HG03457 (cell line): ENCODE data around the gene SOX21.
"Not testable (repeated sequence)": the region's sequence is repeated elsewhere in the genome, so short reads cannot be mapped to it uniquely, and the experiment has no call there.

ENCODE experiments used
- ATAC-seq: cut with Tn5 transposase; IDR thresholded peaks from one replicate; pipeline ENCODE4 v1.9.1; 2021; ENCODE audit warnings: moderate number of reproducible peaks; ENCODE audit not compliant: unreplicated experiment

Gene SOX21

DNA sequence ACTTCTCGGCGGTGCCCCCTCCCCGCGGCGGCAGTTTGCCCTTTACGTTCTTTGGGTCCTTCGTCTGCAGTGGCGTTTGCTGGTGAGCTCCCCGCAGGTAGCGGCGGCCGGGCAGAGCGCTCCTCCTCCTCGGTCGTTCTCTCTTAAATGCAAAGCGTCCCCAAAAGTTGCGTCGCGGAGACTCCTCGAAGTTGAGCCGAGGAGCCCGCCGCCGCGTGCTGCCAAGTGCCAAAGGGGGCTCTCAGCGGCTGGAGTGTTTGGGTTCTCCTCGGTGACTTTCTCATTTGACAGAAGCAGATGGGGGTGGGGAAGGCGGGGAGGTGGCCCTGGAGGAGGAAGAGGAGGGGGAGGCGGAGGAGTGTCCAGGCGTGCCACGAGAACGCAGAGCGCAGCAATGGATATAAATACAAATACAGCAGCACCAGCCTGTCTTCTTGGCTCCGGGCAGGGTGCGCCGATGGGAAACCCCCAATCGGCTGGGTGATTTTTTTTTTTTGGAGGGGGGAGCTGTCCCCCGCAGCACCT, at the start of gene SOX21:
Gene SOX21 (minus strand): TSS at position 259 of the 525 bp plus-strand sequence. CDS start 496 bp downstream, outside the sequence.
- ATAC-seq = no peak

DNA sequence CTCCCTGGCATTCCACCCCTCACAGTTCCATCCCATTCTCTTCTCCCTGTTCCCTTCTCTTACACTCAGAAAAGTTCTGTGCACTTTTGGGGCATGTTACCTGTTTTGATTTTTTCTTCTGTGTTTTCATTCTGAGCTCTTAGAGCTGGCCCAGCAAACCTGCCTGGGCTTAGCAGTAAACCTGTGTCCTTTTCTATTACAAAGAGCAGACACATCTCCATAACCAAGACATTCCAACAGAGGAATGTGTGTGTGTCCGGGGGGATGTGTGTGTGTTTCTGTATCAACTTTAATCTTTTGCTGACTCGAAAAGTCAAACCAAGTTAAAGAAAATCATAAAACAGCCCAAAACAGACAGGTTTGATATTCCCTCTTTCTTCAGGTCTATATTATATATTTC, 49.1 kb upstream of the SOX21 start:
- ATAC-seq = no peak

DNA sequence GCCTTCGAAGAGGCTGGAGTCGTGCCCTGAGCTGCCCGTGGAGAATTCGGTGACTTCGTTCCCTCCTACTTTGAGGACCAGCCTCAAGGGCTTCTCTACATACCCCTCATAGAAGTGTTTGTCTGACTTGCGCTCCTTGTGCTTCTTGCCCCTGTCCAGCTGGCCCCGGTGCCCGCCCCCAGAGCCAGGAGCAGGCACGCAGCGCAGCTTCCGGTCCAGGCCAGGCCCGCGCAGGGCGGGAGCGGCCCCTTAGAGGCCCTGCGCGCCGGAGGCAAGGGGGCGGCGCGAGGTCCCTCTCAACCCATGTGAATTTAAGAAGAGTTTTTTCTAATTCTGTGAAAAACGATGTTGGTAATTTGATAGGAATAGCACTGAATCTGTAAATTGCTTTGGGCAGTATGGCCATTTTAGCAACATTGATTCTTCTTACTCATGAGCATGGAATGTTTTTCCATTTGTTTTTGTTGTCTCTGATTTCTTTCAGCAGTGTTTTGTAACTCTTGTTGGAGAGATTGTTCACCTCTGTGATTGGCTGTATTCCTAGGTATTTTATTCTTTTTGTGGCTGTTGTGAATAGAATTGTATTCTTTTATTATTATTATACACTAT, 46.9 kb upstream of the SOX21 start:
- ATAC-seq = no peak

DNA sequence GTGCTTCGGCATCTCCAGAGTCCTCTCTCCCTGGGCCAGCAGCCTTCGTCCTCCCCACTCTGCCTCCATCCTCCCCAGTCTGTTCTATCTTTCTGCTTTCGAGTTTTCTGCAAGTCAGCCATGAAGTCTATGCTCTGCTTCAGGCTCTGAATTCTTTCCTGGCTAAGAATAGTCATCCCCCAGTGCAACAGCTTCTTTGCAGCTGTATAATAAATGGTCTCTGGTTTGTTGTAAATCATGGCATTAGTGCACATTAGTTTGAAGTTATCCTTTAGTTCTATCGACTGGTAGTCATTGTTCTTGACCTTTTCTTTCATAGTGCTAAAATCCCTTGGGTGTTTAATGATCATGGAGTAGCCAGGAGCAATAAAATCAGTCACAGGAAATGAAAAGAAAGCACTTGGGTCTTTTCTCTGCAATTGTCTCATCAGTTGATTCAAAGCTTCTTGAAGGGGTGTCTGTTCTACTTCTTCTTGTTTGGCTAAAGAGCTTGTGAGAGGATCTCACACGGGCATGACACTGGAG, 46.2 kb upstream of the SOX21 start:
- ATAC-seq = no peak

DNA sequence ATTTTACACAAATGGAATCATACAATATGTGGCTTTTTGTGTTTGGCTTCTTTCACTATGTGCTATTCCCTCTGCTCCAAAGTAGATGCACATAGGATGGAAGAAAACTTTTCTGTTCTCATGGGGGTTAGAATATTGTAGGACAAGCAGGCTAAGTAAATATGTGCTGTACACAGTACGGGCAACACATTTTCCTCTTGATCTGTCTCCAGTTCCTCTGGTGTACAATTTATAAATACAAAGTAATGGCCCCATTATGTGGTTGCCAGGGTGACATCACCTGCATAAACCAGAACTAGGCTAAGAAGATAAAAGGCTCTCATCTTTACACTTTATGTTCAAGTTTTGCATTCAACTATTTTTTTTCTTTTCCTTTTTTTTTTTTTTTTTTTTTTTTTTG, 41.0 kb upstream of the SOX21 start:
- no peak for ATAC-seq

DNA sequence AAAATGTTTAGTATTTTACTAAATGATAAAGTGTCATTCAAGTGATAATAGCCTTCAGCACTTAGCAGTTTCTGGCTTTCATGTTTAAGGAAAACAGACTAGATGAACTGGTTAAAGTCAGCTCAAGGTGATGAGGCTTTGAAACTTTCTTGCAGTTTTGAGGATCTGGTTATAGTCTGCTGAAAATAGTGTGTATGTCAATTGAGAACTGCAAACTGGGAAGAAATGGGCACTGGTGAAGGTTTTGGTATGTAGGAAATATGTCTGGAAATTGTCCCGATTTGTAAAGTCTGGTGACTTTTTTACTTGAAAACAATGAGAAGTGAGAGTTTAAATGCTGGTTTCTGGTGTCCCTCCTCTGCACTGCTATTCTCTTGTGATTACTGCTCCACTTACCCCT, 36.8 kb upstream of the SOX21 start:
- ATAC-seq = no peak

DNA sequence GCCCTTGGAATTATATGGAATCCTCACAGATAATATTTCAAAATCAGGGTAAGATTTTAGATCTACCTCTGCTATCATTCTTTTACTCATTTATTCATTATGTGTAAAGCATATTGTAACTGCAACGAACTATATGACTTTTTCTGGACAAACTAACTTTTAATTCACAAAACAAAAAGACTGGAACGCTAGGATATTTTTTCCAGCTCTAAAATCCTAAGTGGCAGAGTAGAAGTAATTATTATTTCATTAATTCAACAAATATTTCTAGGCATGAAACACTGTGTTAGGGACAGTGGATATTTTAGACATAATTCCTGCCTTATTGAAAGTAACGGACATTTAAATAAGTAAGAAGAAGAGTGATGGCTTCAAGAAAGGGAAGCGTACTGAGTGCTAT, 26.9 kb upstream of the SOX21 start:
- no peak for ATAC-seq

DNA sequence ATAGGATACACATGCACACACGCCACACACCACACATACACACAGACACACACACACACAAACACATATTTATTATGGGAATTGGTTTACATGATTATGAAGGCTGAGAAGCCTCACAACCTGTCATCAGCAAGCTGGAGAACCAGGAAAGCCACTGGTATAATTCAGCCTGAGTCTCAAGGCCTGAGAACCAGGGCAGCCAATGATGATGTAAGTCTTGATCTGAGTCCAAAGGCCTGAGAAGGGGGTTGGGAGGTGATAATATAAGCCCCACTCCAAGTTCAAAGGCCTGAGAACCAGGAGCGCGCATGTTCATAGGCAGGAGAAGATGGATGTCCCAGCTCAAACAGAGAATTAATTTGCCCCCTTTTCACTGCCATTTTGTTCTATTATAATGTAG, 18.7 kb upstream of the SOX21 start:
- ATAC-seq = no peak

DNA sequence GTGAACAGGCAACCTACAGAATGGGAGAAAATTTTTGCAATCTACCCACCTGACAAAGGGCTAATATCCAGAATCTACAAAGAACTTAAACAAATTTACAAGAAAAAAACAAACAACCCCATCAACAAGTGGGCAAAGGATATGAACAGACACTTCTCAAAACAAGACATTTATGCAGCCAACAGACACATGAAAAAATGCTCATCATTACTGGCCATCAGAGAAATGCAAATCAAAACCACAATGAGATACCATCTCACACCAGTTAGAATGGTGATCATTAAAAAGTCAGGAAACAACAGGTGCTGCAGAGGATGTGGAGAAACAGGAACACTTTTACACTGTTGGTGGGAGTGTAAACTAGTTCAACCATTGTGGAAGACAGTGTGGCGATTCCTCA, 17.6 kb upstream of the SOX21 start:
- not testable (repeated sequence) for ATAC-seq

DNA sequence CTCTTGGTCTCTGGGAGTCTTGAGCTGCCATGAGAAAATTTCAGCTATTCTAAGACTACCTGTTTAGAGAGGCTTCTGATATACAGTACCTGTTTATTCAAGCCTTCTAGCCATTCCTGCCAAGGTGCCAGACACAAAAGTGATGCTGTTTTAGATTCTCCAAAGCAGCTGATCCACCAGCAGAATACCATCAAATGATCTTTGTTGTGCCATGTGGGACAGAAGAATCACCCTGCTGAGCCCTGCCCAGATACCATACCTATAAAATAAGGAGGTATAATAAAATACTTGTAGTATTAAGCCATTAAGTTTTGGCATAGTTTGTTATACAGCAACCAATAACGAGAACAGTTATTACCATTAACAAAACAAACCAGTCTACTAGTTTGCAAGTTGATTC, 14.1 kb upstream of the SOX21 start:
- ATAC-seq = no peak

DNA sequence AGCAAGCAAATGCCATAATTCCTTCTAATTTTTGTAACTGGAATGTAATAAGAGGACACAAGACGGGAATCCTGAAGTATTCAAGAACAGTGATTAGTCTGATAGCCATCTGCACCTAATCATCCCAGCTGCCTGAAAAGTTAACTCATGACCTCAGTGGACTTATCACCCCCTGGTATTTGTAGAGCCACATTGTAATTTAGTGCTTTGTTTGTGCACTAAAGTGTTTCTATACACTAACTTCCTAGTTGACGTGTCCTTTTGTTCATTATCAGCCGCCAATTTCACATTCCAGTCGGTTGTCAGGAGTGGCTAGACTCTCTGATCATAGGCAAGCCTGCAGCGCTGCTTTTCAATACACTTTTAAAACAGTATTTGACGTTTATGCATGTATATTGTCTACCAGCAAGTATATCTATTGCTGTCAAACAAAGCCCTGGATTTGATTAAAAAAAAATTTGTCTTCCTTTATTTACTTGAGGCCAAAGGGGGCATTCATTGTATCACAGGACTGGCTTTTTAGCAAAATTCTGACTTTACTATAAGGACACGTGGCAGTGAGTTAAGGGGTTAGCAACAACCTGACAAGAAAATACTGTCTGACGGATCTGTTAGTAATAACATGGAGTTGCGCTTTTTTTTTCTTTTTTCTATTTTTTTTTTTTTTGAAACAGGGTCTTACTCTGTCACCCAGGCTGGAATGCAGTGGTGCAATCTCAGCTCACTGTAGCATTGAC, 10.4 kb upstream of the SOX21 start:
- ATAC-seq = no peak

DNA sequence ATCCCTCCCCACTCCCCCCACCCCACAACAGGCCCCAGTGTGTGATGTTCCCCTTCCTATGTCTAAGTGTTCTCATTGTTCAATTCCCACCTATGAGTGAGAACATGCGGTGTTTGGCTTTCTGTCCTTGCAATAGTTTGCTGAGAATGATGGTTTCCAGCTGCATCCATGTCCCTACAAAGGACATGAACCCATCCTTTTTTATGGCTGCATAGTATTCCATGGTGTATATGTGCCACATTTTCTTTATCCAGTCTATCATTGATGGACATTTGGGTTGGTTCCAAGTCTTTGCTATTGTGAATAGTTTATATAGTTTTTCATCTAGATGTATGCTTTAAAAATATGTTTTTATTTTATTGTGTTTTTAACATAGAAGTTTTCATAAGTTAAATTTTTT, 6.4 kb upstream of the SOX21 start:
- ATAC-seq = not testable (repeated sequence)

DNA sequence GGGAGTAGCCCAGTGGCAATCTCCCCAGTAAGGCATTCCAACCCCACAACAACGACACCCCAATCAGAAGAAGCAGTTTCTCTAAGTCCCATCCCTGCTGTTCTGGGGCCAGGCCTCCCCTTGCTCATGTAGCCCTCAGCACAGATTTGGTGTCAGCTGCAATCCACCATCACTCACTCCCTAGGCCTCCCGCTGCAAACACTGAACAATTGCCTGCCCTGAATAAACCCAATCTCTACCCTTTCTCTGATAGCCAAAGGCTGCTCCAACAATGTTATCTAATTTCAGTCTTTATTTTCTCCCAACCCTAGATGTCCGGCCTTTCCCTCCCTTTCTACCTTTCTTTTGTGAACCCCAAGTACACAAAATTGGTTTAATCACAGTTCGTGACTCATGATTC, 5.6 kb upstream of the SOX21 start:
- no peak for ATAC-seq

DNA sequence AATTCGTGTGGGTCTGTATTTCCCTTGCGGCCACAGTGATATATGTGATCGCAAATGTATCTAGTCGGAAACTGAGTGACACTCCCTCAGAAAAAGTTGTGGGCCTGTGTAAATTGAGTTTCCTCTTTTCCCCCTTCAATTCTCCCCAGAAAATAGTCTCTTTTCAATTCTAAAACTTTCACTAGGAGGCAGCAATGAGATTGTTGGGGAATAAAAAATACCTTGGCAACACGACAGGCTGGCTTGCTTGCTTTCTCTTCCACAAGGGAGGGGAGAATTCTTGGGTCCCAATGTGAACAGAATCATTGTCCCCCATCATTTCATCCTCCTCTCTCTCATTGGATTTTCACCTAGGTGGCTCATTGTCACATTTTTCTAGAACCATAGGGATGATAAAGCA, 3.7 kb upstream of the SOX21 start:
- ATAC-seq = no peak

DNA sequence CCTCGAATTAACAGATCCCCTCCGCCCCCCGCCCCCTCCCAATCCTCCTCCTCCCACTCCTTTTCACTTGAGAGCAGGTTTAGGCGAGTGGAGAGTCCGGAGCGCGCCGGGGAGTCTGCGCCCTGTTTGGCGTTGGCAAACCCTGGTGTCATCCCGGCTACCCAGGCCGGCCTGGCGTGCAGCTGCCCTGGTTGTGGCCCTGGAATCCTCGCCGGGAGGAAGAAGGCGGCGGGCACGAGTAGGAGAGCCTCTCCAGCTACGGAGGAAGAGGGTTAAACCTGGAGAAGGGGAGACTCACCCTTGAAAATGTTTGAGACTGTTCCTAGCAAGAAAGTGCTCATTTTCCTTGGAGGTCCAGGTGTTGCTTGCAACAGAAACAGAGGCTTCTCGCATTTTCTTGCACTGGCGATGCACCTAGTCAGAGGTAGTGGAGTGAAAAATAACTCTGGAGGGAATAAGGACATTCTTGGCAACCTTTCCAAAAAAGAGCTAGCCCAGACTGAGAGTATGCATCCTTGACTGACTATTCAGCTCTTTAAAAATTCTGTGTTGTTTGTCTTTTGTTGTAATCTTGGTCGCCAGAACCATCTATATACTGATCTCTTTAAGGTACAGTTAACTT, 1.3 kb upstream of the SOX21 start:
- ATAC-seq = no peak

DNA sequence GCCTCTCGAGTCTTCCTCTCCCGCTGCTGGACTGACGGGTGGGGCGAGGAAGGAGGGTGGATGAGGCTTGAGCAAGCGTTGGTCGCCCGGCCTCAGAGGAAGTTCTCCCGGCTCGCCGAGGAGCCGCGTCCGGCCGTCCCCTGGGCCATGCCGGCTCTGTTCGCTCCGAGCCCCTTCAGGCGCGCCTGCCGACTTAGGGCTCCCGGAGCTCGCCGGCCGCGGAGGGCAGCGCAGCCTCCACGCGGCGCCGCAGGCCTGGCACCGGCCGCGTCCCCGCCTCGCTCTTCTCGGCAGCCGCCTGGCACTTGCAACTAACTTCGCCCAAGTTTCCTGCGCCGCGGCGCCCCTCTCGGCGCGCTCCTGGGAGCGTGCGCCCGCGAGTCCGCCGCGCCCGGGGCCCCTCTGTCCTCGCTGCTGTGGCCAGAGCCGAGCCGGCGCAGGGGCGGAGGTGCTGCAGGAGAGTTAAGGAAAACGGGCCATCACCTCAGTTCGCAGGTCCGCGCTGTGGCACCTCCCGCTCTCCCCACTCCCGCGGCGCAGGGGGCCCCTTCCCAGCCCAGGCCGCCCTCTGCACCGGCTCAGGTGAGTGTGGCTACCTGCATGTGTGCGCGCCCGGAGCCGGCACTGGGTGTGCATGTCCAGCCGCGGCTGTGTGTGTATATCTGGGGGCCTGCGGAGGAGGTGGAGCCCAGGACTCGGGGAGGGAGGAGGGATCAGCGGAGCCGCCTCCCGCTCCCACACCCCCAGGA, 641 bp upstream of the SOX21 start:
- no peak for ATAC-seq

DNA sequence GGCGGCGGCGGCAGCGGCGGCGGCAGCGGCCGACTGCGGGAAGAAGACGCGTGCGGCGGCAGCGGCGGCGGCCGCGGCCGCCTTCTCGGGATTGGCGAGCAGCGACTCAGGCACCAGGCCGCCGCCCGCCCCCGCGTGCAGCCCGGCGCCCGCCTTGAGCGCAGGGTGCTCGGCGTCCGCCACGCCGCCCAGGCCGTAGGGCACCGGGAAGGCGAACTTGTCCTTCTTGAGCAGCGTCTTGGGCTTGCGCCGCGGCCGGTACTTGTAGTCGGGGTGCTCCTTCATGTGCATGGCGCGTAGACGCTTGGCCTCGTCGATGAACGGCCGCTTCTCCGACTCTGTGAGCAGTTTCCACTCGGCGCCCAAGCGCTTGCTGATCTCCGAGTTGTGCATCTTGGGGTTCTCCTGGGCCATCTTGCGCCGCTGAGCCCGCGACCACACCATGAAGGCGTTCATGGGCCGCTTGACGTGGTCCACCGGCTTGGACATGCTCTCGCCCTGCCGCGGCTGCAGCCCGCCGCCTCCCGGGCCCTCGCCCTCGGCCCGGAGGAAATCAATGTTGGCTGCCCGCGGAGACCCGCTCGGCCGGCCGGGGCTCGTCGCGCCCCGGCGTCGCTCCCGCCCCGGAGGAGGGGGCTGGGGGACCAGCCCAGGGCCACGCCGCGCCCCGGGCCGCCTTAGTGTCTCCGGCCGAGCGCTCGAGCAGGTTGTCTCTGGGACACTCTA, 621 bp downstream of the SOX21 start:
- ATAC-seq = no peak

DNA sequence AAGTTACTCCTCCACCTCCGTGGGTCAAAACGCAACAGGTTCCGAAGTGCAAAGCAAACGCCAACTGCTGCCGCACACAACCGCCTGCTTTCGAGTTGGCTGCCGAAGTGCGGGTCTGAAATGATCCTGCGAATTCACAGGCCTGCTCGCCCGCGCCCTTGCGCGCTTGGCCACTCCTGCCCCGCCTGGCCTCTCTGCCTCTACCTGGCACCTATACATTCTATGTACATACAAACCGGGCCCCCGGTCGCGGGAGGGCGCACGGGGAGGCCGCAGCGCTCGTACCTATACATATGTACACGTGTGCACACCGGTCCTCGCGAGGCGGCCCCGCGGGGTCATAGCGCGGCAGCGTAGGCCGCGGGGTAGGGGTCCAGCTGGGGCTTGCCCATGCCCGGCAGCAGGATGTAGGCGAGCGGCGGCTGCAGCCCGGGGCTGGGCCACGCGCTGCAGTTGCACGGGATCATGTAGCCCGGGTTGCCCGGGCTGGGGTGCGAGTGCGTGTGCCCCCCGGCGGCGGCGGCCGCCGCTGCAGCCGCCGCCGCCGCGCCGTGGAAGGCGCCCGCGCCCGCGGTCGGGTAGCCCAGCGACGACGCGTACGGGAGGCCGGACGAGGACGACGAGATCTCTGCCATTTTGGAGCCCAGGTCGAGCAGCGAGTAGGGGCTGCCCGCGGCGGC, 1.3 kb downstream of the SOX21 start:
- ATAC-seq = no peak

DNA sequence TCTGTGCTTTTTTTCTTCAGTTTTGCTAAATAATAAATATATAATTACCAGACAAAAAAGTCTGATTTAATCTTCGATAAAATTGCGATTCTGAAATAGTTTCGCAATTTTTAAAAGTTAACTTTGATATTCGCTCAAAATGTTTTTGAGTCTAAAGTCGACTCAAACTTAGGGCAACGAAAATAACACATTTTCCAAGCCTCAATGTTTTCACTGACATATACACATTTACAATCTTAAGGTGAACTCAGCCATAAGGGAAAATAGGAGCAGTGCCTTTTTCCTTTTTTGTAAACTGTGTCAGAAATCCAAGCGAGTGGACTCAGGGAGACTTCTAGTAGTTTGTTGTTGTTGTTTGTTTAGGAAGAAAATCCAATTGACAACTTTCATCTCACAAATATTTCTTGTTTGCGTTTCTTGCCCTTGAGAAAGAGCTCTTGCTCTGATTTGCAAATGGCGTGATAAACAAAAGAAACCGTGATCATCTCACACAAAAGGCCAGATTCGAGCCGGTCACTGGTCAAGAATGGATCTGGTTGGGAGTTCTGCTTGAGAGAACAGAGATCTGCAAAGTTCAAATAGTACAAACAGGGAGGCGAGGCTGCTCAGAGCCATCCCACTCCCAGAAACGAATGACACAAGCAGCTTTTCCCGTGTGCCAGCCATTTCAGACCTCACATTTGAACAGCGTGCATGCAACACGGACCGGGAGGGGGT, 2.1 kb downstream of the SOX21 start:
- no peak for ATAC-seq
